ENCODE measurements around the gene DHRS1.

- no peak for TF ChIP-seq EZH2 (IDR thresholded peaks at IDR 0.05; ENCODE audit: low read depth)
- no peak for TF ChIP-seq CTCF (conservative IDR thresholded peaks at IDR 0.05)
Observed at GRCh38 chr14:24250354-24250753, 49.2 kb downstream of the DHRS1 start.

Data from PC-9 (cell line).